ENCODE data around the gene NFATC2. TPM values are rescaled to one million over a fixed set of nuclear protein-coding genes. Genes with fewer than 3 reads are reported as not detected.

Gene NFATC2
- total and polyA plus RNA-seq, 2 donors, result 2.1 to 8.8 TPM

GRCh38 chr20:51388756-51389542, 153.6 kb downstream of the NFATC2 start:
- H3K4me1 ChIP-seq (ENCODE audit: insufficient read depth), result no peaks in the 10 kb centered on the region
- WGBS, result 70% methylated on average over 7 of the region's 7 CpGs
- H3K36me3 ChIP-seq (ENCODE audit: insufficient read depth), result no peaks in the 10 kb centered on the region
- DNase-seq (ENCODE audit: extremely low spot score), result no peak
- H3K4me3 ChIP-seq (ENCODE audit: low read depth, low read length), result no peak overlapping the region
- H3K27ac ChIP-seq (ENCODE audit: low read depth), result no peak overlapping the region

DNA sequence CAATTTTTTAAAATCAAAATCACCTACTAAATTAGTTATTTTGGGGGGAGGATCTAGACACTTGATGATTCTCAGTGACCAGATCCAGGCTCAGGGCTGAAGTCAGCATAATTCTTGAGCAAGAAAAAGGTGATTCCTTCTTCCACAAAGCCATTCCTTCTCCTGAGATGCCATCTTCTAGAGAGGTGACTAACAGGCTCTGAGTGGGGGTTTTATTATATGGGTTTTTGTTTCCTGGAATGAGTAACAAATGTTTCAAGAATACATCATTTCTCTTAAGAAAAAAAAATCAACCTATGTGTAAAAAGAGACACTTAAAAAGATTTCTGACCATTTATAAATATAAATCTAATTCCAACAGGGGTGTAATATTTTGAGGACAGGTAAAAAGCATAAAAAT, 154.3 kb downstream of the NFATC2 start:
- Histone ChIP-seq H3K4me3 (ENCODE audit: low read depth, low read length) (no peak overlapping the region), H3K27ac (ENCODE audit: low read depth) (no peak overlapping the region), H3K36me3 (ENCODE audit: insufficient read depth) (no peaks in the 10 kb centered on the region), H3K4me1 (ENCODE audit: insufficient read depth) (no peaks in the 10 kb centered on the region)
- DNase-seq (ENCODE audit: extremely low spot score), result no peak

- Histone ChIP-seq H3K4me1 (ENCODE audit: insufficient read depth) (no peaks in the 10 kb centered on the region), H3K36me3 (ENCODE audit: insufficient read depth) (no peaks in the 10 kb centered on the region), H3K27ac (ENCODE audit: low read depth) (no peak overlapping the region), H3K4me3 (ENCODE audit: low read depth, low read length) (no peak overlapping the region)
- WGBS, result 69% methylated on average over 9 of the region's 9 CpGs
- no peak for DNase-seq (ENCODE audit: extremely low spot score)
Measured at GRCh38 chr20:51387125-51387875, 155.2 kb downstream of the NFATC2 start.

DNA sequence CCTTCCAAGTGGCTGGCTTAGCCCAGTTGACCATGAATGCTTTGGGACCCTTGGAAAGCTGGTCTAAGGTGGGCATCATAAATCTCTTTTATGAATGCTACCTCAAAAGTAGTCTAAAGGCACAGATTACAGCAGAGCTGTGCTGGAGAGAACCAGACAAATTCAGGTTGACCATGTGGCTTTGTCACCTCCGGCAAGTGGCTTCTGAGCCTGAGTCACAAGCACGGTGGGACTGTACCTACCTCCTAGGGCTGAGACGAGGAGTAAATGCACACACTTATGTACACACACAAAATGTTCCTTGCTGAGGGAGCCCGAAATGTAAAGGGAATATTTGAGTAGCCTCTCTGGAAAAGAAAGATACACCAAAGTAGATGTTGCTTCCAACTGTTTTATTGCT, 155.9 kb downstream of the NFATC2 start:
- H3K4me1 ChIP-seq (ENCODE audit: insufficient read depth), result no peaks in the 10 kb centered on the region
- H3K36me3 ChIP-seq (ENCODE audit: insufficient read depth), result no peaks in the 10 kb centered on the region
- H3K27ac ChIP-seq (ENCODE audit: low read depth), result no peak overlapping the region
- WGBS, result 80% methylated on average over 4 of the region's 4 CpGs
- DNase-seq (ENCODE audit: extremely low spot score), result no peak
- H3K4me3 ChIP-seq (ENCODE audit: low read depth, low read length), result no peak overlapping the region

DNA sequence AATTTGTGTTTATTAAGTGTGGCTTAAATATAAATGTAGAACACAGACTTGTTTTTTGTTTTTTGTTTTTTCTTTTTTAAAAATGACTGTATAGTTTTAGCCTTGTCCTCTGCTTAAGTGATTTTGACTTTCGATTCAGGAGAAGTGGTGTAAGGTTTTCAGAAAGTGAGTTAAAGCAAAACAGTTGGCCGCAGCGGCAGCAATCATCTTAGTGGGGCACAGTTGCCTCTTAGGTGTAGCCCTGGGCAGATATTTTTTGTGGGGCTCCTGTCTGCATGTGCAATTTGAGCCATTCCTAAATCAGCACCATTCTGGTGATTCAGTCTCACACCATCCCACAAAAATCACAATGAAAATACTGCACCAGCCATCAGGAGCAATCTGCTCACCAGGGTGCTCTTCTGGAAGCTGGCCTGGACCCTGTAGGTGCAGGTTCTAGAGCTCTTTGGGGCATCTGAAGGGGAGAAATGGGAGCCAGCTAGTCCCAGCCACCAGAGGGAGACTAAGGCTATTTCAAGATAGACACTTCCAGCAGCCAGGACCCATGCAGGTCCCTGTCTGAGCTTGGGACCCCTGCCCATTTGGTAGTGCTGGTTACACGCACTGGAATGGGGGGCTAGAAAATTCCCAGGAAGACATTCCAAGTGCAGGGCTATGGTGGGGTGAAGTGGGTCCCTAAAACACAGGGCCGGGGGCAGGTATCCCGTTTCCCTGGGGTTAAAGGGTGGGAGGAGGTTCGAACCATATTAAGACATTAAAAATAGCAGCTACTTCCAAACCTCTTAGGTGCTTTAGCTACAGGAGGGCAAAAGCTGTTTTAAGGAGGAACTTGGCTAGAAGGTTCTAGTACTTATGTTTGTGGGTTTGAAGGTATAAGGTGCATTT, 156.6 kb downstream of the NFATC2 start:
- Histone ChIP-seq H3K4me3 (ENCODE audit: low read depth, low read length) (no peak overlapping the region), H3K4me1 (ENCODE audit: insufficient read depth) (no peaks in the 10 kb centered on the region), H3K27ac (ENCODE audit: low read depth) (no peak overlapping the region), H3K36me3 (ENCODE audit: insufficient read depth) (no peaks in the 10 kb centered on the region)
- no peak for DNase-seq (ENCODE audit: extremely low spot score)
- WGBS, result 90% methylated on average over 7 of the region's 7 CpGs

- H3K4me1 ChIP-seq (ENCODE audit: insufficient read depth), result no peaks in the 10 kb centered on the region
- no peak for DNase-seq (ENCODE audit: extremely low spot score)
- no peak overlapping the region for H3K27ac ChIP-seq (ENCODE audit: low read depth)
- 88% methylated on average over 3 of the region's 3 CpGs for WGBS
- no peak overlapping the region for H3K4me3 ChIP-seq (ENCODE audit: low read depth, low read length)
- H3K36me3 ChIP-seq (ENCODE audit: insufficient read depth), result no peaks in the 10 kb centered on the region
Measured at GRCh38 chr20:51384875-51385274, 157.6 kb downstream of the NFATC2 start.

DNA sequence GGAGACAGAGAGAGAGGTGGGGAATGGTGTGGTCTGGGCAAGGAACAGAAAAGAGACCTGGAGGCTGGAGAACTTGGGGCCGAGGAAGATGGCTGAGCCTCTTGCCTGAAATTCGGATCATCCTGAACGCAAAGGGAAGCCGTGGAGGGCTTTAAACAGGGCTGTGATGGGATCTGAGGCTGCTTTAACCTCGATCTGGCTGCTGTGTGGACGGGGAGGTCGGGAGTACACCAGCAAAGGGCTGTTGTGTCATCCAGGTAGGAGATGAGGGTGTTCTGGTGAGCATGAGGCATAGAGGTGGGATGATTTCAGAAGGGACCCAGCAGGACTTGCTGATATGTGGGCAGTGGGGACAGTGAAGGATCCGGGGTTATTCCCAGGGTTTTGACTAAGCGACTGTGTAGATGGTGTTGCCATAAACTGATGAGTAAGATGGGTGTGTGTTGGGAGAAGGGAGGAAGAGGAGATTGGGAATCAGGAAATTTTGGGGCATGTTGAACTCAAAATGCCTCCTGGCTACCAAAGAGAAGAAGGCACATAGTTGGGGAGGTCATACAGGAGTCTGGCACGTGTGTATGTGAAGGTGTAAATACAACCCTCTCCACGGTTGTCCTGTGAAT, 158.5 kb downstream of the NFATC2 start:
- DNase-seq (ENCODE audit: extremely low spot score), result no peak
- H3K4me3 ChIP-seq (ENCODE audit: low read depth, low read length), result no peak overlapping the region
- H3K4me1 ChIP-seq (ENCODE audit: insufficient read depth), result no peaks in the 10 kb centered on the region
- 90% methylated on average over 11 of the region's 11 CpGs for WGBS
- H3K27ac ChIP-seq (ENCODE audit: low read depth), result no peak overlapping the region
- no peaks in the 10 kb centered on the region for H3K36me3 ChIP-seq (ENCODE audit: insufficient read depth)

DNA sequence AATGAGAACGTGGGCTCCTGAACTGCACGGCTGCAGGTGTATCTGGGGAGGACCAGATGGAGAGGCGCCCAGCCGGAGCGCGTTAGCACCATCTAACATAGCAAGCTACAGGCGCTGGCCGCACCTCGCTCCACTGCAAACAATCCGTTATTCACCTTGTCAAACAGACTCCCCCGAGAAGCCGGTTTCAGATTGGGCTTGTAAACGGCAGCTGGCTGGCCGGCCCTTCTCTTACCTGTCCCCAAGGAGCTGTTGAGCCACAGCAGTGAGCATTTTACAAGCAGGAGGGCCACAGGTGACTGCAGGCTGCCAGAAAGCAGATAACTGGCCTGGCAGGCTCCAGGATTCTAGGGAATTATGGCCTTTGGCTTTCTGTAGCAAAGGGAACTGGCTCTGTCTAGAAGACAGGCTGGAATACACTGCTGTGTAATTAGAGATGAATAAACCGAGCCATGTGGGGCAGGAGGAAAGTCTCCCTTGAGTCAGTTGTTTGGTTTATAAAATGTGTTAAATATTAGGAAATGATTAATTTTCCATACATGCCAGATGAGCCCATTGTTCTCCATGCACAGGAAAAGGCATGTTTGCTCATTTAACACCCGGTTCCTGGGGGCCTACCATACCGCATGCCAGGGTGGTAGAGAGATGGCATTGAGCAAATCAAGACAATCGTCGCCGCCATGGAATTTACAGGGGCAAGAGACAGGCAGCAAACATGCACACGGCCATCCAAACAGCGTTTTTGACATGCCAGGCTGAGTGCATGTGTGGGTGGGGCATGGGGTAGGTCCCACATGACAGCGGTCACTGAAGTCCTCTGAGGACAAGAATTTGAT, 159.3 kb downstream of the NFATC2 start:
- WGBS, result 66% methylated on average over 23 of the region's 23 CpGs
- H3K36me3 ChIP-seq (ENCODE audit: insufficient read depth), result no peaks in the 10 kb centered on the region
- no peak for DNase-seq (ENCODE audit: extremely low spot score)

GRCh38 chr20:51382111-51382985, 160.2 kb downstream of the NFATC2 start:
- H3K27ac ChIP-seq (ENCODE audit: low read depth), result no peak overlapping the region
- no peaks in the 10 kb centered on the region for H3K4me1 ChIP-seq (ENCODE audit: insufficient read depth)
- no peaks in the 10 kb centered on the region for H3K36me3 ChIP-seq (ENCODE audit: insufficient read depth)
- H3K4me3 ChIP-seq (ENCODE audit: low read depth, low read length), result no peak overlapping the region
- DNase-seq (ENCODE audit: extremely low spot score), result no peak
- 91% methylated on average over 17 of the region's 17 CpGs for WGBS

More for the DNA sequence above, 159.3 kb downstream of the NFATC2 start:
- Histone ChIP-seq H3K27ac (ENCODE audit: low read depth) (no peak overlapping the region), H3K4me1 (ENCODE audit: insufficient read depth) (no peaks in the 10 kb centered on the region), H3K4me3 (ENCODE audit: low read depth, low read length) (no peak overlapping the region)

DNA sequence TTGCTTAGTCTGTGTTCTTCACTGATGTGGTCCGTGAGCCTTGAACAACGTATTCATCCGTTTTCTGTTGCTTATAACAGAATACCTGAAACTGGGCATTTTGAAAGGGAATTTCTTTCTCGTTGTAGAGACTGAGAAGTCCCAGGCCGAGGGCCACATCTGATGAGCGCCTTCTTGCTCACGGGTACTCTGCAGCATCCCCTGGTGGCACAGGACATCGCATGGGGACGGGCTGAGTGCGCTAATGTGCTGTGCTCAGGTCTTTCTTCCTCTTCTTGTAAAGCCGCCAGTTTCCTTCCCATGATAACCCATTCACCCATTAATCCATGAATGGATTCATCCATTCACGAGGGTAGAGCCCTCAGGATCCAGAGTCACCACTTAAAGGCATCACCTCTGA, 161.0 kb downstream of the NFATC2 start:
- H3K27ac ChIP-seq (ENCODE audit: low read depth), result no peak overlapping the region
- 95% methylated on average over 12 of the region's 12 CpGs for WGBS
- no peak overlapping the region for H3K4me3 ChIP-seq (ENCODE audit: low read depth, low read length)
- H3K4me1 ChIP-seq (ENCODE audit: insufficient read depth), result no peaks in the 10 kb centered on the region
- no peak for DNase-seq (ENCODE audit: extremely low spot score)
- H3K36me3 ChIP-seq (ENCODE audit: insufficient read depth), result no peaks in the 10 kb centered on the region

DNA sequence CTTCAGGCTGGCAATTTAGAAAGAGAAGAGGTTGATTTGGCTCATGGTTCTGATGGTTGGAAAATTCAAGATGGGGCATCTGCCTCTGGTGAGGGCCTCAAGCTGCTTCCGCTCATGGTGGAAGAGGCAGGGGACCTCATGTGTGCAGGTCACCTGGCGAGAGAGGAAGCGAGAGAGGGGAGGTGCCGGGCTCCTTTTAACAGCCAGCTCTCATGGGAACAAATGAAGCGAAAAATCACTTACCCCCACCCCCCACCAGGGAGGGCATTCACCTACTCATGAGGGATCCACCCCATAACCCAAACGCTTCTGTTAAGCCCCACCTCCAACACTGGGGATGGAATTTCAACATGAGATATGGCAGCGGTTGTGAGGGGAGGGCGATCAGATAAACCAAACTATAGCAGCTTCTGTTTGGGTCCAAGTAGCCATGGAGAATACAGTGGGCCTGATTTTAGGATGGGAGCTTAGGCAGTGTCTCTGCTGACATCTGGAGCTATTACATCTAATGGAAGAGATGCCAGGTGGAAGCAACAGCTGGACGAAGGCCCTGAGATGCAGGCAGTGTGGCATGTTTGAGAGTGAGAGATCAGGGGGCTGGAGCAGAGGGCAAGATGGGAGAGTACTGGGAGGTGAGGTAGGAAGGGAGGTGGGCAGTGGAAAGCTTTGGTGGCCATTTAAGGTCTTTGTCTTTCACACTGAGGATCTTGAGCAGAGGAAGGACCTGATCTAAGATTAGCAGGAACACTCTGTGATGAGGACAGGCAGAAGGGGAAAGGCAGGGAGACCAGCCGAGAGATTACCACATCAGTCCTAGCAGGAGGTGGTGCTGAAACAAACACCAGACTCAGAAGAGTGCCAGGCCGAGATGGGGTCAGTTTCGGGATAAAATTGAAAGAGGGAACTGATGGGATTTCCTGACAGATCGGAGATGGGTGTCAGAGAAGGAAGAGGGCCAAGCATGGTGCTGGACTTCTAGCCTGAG, 161.8 kb downstream of the NFATC2 start:
- Histone ChIP-seq H3K36me3 (ENCODE audit: insufficient read depth) (no peaks in the 10 kb centered on the region), H3K4me1 (ENCODE audit: insufficient read depth) (no peaks in the 10 kb centered on the region), H3K27ac (ENCODE audit: low read depth) (no peak overlapping the region), H3K4me3 (ENCODE audit: low read depth, low read length) (no peak overlapping the region)
- 85% methylated on average over 13 of the region's 13 CpGs for WGBS
- DNase-seq (ENCODE audit: extremely low spot score), result no peak
